K562 (cell line): ENCODE data around the gene RAB31. TPM values are rescaled to one million over a fixed set of nuclear protein-coding genes. Genes with fewer than 3 reads are reported as not detected.

Experiments
- CBFB ChIP-seq: sonication (generic); formaldehyde crosslinking; IDR thresholded peaks from 2 replicates; pipeline ENCODE4 v1.4.0; 2020; ENCODE audit warnings: mild to moderate bottlenecking, missing genetic modification reagents
- FOSL1 ChIP-seq: fragments of 200-800 bp; sonication (Bioruptor generic); conservative IDR thresholded peaks from 2 replicates; pipeline ENCODE4 v1.6.1; 2016; ENCODE audit warnings: missing genetic modification characterization, missing compliant biosample characterization
- MAFK ChIP-seq: IDR thresholded peaks from 2 replicates; pipeline ENCODE4 v1.6.1; 2011; ENCODE audit warnings: low read length, improper control_type of control experiment
- SETDB1 ChIP-seq: IDR thresholded peaks from one replicate; pipeline ENCODE4 v1.6.1; 2012; ENCODE audit warnings: low read length, control low read depth, inconsistent platforms
- TAL1 ChIP-seq: fragments of 450-650 bp; IDR thresholded peaks from 2 replicates; pipeline ENCODE4 v1.6.1; 2016; ENCODE audit warnings: mild to moderate bottlenecking
- TCFL5 ChIP-seq: fragments of 250-450 bp; sonication (Bioruptor Pico); conservative IDR thresholded peaks from 2 replicates; pipeline ENCODE4 v1.6.1; 2021; ENCODE audit warnings: mild to moderate bottlenecking, moderate library complexity, matching md5 sums
- ZNF12 ChIP-seq: sonication (generic); formaldehyde crosslinking; IDR thresholded peaks from 2 replicates; pipeline ENCODE4 v1.4.0; 2020; ENCODE audit warnings: mild to moderate bottlenecking, missing genetic modification reagents
- polyA plus RNA-seq, 8 experiments: library from polyadenylated mRNA; depleted of rRNA in 4 of 8; stranded (reverse) in 5 of 8; unstranded in 3 of 8; fragments of >200 nt; fragmentation: Nextera tagmentation in 2 of 8; fragmentation: Illumina TruSeq in 1 of 8; extraction: Ambion mirVana in 2 of 8; extraction: Trizol in 1 of 8; gene quantifications; 2 replicates each; pipeline versions ENCODE4 v1.2.1 to v1.2.3, GENCODE V29; 2011 to 2014; ENCODE audit warnings: inconsistent platforms in 1 of 8, missing spikeins in 1 of 8
- total RNA-seq, 7 experiments: library from RNA; depleted of rRNA in 6 of 7; stranded (reverse); fragments of >200 nt in 6 of 7; fragmentation: Illumina TruSeq in 2 of 7; extraction: Trizol in 2 of 7; gene quantifications; 2 replicates each; pipeline versions ENCODE4 v1.2.1 to v1.2.3, GENCODE V29; 2011 to 2021; ENCODE audit warnings: low replicate concordance in 1 of 7
- TF ChIP-seq, protein P1 (sequence below): fragments of 450-650 bp; IDR thresholded peaks from 2 replicates; pipeline ENCODE4 v1.6.1; 2016; ENCODE audit warnings: mild to moderate bottlenecking, moderate library complexity
- TF ChIP-seq, protein P2 (sequence below): sonication (generic); formaldehyde crosslinking; IDR thresholded peaks from 2 replicates; pipeline ENCODE4 v1.8.0; 2022; ENCODE audit warnings: mild to moderate bottlenecking, missing genetic modification reagents
- TF ChIP-seq, protein P3 (sequence below): fragments of 200-800 bp; sonication (Bioruptor generic); IDR thresholded peaks from 2 replicates; pipeline ENCODE4 v1.6.1; 2017; ENCODE audit warnings: missing genetic modification characterization, missing compliant biosample characterization
- TF ChIP-seq, protein P4 (sequence below), 2 experiments: fragments of 200-800 bp in 1 of 2; sonication (Bioruptor generic) in 1 of 2; sonication (generic) in 1 of 2; formaldehyde crosslinking in 1 of 2; IDR thresholded peaks in 1 of 2; conservative IDR thresholded peaks in 1 of 2; 2 replicates each; pipeline versions ENCODE4 v1.5.0 to v1.6.1; 2016 to 2020; ENCODE audit warnings: missing compliant biosample characterization in 1 of 2, missing genetic modification characterization in 1 of 2, missing genetic modification reagents in 1 of 2

Gene RAB31
- total and polyA plus RNA-seq, 9 of the 15 experiments (the other 6 are each of a cell fraction or from before 2014, with no cell fraction given) = 20.7 to 70.4 (median 41.3) TPM

DNA sequence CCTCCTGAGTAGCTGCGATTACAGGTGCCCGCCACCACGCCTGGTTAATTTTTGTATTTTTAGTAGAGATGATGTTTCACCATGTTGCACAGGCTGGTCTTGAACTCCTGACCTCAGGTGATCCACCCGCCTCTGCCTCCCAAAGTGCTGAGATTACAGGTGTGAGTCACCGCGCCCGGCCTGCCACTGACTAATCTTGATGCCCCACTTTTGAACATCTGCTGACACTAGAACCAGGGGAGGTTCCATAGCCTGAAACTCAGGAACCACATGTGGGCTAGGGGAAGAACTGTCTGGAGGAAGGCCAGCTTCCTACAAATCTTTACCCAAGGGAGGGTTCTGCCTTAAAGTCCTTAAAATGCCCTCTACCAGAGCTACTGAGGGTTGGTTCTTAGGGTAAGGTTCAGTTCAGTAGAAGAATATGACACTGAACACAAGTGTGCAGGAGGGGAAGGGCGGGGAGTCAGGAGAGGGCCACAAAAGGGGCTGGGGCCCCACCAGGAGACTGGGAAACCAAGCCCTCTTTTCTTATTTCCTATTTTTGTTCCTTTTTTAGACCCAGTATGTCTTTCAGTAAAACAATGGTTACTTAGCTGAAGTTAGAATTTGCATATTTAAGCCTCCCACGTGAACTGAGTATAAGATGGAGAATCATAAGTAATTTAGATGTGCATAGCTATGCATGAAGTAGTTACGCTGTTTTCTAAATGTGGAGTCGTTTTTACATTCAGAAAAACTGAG, 6.3 kb upstream of the RAB31 start (continued):
- TF ChIP-seq ZNF12 (CRISPR knock-in tag) (no peak), TAL1 (peak; percentile 22; the same call in 1 of the 2 replicates), MAFK (no peak), FOSL1 (tag) (peak; percentile 74), TCFL5 (CRISPR knock-in tag) (no peak), SETDB1 (no peak), CBFB (CRISPR knock-in tag) (no peak)
- TF ChIP-seq, protein P1, sequence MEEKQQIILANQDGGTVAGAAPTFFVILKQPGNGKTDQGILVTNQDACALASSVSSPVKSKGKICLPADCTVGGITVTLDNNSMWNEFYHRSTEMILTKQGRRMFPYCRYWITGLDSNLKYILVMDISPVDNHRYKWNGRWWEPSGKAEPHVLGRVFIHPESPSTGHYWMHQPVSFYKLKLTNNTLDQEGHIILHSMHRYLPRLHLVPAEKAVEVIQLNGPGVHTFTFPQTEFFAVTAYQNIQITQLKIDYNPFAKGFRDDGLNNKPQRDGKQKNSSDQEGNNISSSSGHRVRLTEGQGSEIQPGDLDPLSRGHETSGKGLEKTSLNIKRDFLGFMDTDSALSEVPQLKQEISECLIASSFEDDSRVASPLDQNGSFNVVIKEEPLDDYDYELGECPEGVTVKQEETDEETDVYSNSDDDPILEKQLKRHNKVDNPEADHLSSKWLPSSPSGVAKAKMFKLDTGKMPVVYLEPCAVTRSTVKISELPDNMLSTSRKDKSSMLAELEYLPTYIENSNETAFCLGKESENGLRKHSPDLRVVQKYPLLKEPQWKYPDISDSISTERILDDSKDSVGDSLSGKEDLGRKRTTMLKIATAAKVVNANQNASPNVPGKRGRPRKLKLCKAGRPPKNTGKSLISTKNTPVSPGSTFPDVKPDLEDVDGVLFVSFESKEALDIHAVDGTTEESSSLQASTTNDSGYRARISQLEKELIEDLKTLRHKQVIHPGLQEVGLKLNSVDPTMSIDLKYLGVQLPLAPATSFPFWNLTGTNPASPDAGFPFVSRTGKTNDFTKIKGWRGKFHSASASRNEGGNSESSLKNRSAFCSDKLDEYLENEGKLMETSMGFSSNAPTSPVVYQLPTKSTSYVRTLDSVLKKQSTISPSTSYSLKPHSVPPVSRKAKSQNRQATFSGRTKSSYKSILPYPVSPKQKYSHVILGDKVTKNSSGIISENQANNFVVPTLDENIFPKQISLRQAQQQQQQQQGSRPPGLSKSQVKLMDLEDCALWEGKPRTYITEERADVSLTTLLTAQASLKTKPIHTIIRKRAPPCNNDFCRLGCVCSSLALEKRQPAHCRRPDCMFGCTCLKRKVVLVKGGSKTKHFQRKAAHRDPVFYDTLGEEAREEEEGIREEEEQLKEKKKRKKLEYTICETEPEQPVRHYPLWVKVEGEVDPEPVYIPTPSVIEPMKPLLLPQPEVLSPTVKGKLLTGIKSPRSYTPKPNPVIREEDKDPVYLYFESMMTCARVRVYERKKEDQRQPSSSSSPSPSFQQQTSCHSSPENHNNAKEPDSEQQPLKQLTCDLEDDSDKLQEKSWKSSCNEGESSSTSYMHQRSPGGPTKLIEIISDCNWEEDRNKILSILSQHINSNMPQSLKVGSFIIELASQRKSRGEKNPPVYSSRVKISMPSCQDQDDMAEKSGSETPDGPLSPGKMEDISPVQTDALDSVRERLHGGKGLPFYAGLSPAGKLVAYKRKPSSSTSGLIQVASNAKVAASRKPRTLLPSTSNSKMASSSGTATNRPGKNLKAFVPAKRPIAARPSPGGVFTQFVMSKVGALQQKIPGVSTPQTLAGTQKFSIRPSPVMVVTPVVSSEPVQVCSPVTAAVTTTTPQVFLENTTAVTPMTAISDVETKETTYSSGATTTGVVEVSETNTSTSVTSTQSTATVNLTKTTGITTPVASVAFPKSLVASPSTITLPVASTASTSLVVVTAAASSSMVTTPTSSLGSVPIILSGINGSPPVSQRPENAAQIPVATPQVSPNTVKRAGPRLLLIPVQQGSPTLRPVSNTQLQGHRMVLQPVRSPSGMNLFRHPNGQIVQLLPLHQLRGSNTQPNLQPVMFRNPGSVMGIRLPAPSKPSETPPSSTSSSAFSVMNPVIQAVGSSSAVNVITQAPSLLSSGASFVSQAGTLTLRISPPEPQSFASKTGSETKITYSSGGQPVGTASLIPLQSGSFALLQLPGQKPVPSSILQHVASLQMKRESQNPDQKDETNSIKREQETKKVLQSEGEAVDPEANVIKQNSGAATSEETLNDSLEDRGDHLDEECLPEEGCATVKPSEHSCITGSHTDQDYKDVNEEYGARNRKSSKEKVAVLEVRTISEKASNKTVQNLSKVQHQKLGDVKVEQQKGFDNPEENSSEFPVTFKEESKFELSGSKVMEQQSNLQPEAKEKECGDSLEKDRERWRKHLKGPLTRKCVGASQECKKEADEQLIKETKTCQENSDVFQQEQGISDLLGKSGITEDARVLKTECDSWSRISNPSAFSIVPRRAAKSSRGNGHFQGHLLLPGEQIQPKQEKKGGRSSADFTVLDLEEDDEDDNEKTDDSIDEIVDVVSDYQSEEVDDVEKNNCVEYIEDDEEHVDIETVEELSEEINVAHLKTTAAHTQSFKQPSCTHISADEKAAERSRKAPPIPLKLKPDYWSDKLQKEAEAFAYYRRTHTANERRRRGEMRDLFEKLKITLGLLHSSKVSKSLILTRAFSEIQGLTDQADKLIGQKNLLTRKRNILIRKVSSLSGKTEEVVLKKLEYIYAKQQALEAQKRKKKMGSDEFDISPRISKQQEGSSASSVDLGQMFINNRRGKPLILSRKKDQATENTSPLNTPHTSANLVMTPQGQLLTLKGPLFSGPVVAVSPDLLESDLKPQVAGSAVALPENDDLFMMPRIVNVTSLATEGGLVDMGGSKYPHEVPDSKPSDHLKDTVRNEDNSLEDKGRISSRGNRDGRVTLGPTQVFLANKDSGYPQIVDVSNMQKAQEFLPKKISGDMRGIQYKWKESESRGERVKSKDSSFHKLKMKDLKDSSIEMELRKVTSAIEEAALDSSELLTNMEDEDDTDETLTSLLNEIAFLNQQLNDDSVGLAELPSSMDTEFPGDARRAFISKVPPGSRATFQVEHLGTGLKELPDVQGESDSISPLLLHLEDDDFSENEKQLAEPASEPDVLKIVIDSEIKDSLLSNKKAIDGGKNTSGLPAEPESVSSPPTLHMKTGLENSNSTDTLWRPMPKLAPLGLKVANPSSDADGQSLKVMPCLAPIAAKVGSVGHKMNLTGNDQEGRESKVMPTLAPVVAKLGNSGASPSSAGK = no peak
- TF ChIP-seq, protein P2, sequence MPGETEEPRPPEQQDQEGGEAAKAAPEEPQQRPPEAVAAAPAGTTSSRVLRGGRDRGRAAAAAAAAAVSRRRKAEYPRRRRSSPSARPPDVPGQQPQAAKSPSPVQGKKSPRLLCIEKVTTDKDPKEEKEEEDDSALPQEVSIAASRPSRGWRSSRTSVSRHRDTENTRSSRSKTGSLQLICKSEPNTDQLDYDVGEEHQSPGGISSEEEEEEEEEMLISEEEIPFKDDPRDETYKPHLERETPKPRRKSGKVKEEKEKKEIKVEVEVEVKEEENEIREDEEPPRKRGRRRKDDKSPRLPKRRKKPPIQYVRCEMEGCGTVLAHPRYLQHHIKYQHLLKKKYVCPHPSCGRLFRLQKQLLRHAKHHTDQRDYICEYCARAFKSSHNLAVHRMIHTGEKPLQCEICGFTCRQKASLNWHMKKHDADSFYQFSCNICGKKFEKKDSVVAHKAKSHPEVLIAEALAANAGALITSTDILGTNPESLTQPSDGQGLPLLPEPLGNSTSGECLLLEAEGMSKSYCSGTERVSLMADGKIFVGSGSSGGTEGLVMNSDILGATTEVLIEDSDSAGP (CRISPR knock-in tag) = no peak
- TF ChIP-seq, protein P3, sequence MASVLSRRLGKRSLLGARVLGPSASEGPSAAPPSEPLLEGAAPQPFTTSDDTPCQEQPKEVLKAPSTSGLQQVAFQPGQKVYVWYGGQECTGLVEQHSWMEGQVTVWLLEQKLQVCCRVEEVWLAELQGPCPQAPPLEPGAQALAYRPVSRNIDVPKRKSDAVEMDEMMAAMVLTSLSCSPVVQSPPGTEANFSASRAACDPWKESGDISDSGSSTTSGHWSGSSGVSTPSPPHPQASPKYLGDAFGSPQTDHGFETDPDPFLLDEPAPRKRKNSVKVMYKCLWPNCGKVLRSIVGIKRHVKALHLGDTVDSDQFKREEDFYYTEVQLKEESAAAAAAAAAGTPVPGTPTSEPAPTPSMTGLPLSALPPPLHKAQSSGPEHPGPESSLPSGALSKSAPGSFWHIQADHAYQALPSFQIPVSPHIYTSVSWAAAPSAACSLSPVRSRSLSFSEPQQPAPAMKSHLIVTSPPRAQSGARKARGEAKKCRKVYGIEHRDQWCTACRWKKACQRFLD = no peak
- TF ChIP-seq, protein P4, sequence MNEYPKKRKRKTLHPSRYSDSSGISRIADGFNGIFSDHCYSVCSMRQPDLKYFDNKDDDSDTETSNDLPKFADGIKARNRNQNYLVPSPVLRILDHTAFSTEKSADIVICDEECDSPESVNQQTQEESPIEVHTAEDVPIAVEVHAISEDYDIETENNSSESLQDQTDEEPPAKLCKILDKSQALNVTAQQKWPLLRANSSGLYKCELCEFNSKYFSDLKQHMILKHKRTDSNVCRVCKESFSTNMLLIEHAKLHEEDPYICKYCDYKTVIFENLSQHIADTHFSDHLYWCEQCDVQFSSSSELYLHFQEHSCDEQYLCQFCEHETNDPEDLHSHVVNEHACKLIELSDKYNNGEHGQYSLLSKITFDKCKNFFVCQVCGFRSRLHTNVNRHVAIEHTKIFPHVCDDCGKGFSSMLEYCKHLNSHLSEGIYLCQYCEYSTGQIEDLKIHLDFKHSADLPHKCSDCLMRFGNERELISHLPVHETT (CRISPR knock-in tag; conservative IDR thresholded peaks at IDR 0.05 in 1 of 2, IDR thresholded peaks at IDR 0.05 in 1 of 2) = no peak
